HepG2 (cell line): ENCODE measurements around the gene CHADL. TPM values are rescaled to one million over a fixed set of nuclear protein-coding genes. Genes with fewer than 3 reads are reported as not detected.

Source experiments
- HNRNPLL ChIP-seq: fragments of 200-400 bp; formaldehyde crosslinking; IDR thresholded peaks from 2 replicates; pipeline ENCODE4 v1.6.1; 2017; ENCODE audit warnings: mild to moderate bottlenecking, low read depth, low read length; ENCODE audit not compliant: poor library complexity, severe bottlenecking
- KLF16 ChIP-seq, 2 experiments: sonication (generic) in 1 of 2; formaldehyde crosslinking in 1 of 2; IDR thresholded peaks; 2 replicates each; pipeline versions ENCODE4 v1.6.1 to v1.8.0; 2016 to 2023; ENCODE audit warnings: missing genetic modification reagents in 2 of 2, missing compliant biosample characterization in 1 of 2
- MATR3 ChIP-seq: sonication (generic); formaldehyde crosslinking; IDR thresholded peaks from 2 replicates; pipeline ENCODE4 v1.4.0; 2020; ENCODE audit warnings: missing genetic modification reagents
- MED1 ChIP-seq: sonication (generic); formaldehyde crosslinking; IDR thresholded peaks from 2 replicates; pipeline ENCODE4 v1.4.0; 2020; ENCODE audit warnings: missing genetic modification reagents
- NR2F2 ChIP-seq: IDR thresholded peaks from 2 replicates; pipeline ENCODE4 v1.6.1; 2012; ENCODE audit warnings: low read depth, inconsistent platforms, borderline replicate concordance
- SETDB1 ChIP-seq: sonication (generic); formaldehyde crosslinking; IDR thresholded peaks from 2 replicates; pipeline ENCODE4 v1.5.1; 2020; ENCODE audit warnings: missing genetic modification reagents, mild to moderate bottlenecking, borderline replicate concordance
- SIX4 ChIP-seq: sonication (generic); formaldehyde crosslinking; IDR thresholded peaks from 2 replicates; pipeline ENCODE4 v1.4.0; 2020; ENCODE audit warnings: missing genetic modification reagents
- ZFP62 ChIP-seq: sonication (generic); formaldehyde crosslinking; IDR thresholded peaks from 2 replicates; pipeline ENCODE4 v1.4.0; 2020; ENCODE audit warnings: missing genetic modification reagents
- ZNF142 ChIP-seq: sonication (generic); formaldehyde crosslinking; IDR thresholded peaks from 2 replicates; pipeline ENCODE4 v1.4.0; 2020; ENCODE audit warnings: missing genetic modification reagents
- ZNF460 ChIP-seq: sonication (generic); formaldehyde crosslinking; IDR thresholded peaks from 2 replicates; pipeline ENCODE4 v1.5.1; 2020; ENCODE audit warnings: missing genetic modification reagents, mild to moderate bottlenecking, borderline replicate concordance
- ZNF790 ChIP-seq: sonication (generic); formaldehyde crosslinking; IDR thresholded peaks from 2 replicates; pipeline ENCODE4 v1.8.0; 2022; ENCODE audit warnings: missing genetic modification reagents, mild to moderate bottlenecking, borderline replicate concordance
- polyA plus RNA-seq, 8 experiments: library from polyadenylated mRNA; depleted of rRNA in 3 of 8; stranded (reverse) in 7 of 8; unstranded in 1 of 8; fragments of >200 nt; fragmentation: Illumina TruSeq in 4 of 8; extraction: Trizol in 4 of 8; gene quantifications; 2 replicates each; pipeline versions ENCODE4 v1.2.1 to v1.2.3, GENCODE V29; 2011 to 2016; ENCODE audit warnings: low read depth in 4 of 8, missing spikeins in 1 of 8, mixed read lengths in 1 of 8; ENCODE audit not compliant: insufficient read depth in 1 of 8
- total RNA-seq, 5 experiments: library from RNA; depleted of rRNA; stranded (reverse); fragments of >200 nt; fragmentation: Illumina TruSeq; extraction: Trizol; gene quantifications; 2 replicates each; pipeline ENCODE4 v1.2.3, GENCODE V29; 2016; ENCODE audit warnings: low read depth in 1 of 5
- TF ChIP-seq, protein P1 (sequence below): IDR thresholded peaks from 2 replicates; pipeline ENCODE4 v1.6.1; 2018; ENCODE audit warnings: missing genetic modification reagents
- TF ChIP-seq, protein P2 (sequence below): sonication (generic); formaldehyde crosslinking; IDR thresholded peaks from 2 replicates; pipeline ENCODE4 v1.4.0; 2020; ENCODE audit warnings: missing genetic modification reagents, borderline replicate concordance
- TF ChIP-seq, protein P3 (sequence below): IDR thresholded peaks from 2 replicates; pipeline ENCODE4 v1.6.1; 2016; ENCODE audit warnings: missing compliant biosample characterization, missing genetic modification reagents, borderline replicate concordance

CHADL gene
- total and polyA plus RNA-seq, 2 of the 13 experiments (the other 11 are each of a cell fraction or from before 2014, with no cell fraction given): 2.8 to 8.1 TPM

DNA sequence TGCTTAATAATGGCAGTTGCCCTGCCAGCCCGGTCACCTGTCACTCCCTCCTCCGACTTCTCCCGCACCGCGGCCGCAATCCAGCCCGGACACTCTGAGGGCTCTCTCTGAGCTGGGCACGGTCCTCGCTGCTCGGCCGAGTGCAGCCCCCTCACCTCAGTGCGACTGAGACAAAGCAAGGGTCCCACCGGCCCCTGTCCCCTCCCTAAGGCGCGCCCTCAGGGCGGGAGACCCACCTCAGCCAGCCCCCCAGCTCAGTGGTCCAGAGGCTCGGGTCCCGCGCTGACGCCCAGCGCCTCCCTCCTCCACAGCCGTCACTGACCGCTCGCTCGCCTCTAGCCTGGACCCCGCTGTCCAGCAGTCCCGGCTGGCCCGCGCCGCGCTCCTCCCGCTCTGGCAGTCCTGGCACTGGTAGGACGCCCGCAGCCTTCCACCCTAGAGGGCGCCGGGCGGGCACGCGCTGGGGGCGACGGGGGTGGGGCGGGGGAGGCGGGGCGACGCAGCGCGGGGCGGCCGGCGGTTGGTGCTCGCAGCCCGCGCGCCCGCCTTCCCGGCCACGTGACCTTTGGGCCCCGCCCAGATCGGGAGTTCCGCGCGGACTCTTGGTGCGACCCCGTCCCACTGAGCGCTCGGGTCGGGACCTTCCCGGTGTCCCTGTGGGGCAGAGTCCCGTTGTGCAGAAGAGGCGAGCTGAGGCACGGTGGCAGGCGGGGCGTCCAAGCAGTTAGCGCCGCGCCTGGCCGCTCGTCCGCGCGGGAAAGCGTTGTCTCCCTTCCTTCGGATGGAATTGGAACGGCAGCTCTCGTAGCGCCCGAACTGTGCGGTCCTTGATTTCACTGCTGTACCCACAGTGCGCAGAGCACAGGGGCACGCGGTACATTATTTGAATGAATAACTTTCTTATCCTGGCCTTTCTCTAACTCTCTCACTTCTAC lies 43.4 kb downstream of the CHADL start (continued):
- TF ChIP-seq, protein P1, sequence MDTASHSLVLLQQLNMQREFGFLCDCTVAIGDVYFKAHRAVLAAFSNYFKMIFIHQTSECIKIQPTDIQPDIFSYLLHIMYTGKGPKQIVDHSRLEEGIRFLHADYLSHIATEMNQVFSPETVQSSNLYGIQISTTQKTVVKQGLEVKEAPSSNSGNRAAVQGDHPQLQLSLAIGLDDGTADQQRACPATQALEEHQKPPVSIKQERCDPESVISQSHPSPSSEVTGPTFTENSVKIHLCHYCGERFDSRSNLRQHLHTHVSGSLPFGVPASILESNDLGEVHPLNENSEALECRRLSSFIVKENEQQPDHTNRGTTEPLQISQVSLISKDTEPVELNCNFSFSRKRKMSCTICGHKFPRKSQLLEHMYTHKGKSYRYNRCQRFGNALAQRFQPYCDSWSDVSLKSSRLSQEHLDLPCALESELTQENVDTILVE: no peak
- TF ChIP-seq SETDB1 (CRISPR knock-in tag) (no peak), HNRNPLL (peak; percentile 81), MATR3 (CRISPR knock-in tag) (no peak), KLF16 (CRISPR knock-in tag; IDR thresholded peaks at IDR 0.05) (no peak), ZNF142 (CRISPR knock-in tag) (no peak), NR2F2 (no peak), MED1 (CRISPR knock-in tag) (peak; percentile 20; the same call in 1 of the 2 replicates), ZNF460 (CRISPR knock-in tag) (no peak), SIX4 (CRISPR knock-in tag) (peak; percentile 55; the same call in 1 of the 2 replicates), ZFP62 (CRISPR knock-in tag) (no peak), ZNF790 (no peak)
- TF ChIP-seq, protein P2, sequence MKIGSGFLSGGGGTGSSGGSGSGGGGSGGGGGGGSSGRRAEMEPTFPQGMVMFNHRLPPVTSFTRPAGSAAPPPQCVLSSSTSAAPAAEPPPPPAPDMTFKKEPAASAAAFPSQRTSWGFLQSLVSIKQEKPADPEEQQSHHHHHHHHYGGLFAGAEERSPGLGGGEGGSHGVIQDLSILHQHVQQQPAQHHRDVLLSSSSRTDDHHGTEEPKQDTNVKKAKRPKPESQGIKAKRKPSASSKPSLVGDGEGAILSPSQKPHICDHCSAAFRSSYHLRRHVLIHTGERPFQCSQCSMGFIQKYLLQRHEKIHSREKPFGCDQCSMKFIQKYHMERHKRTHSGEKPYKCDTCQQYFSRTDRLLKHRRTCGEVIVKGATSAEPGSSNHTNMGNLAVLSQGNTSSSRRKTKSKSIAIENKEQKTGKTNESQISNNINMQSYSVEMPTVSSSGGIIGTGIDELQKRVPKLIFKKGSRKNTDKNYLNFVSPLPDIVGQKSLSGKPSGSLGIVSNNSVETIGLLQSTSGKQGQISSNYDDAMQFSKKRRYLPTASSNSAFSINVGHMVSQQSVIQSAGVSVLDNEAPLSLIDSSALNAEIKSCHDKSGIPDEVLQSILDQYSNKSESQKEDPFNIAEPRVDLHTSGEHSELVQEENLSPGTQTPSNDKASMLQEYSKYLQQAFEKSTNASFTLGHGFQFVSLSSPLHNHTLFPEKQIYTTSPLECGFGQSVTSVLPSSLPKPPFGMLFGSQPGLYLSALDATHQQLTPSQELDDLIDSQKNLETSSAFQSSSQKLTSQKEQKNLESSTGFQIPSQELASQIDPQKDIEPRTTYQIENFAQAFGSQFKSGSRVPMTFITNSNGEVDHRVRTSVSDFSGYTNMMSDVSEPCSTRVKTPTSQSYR (CRISPR knock-in tag): no peak
- TF ChIP-seq, protein P3, sequence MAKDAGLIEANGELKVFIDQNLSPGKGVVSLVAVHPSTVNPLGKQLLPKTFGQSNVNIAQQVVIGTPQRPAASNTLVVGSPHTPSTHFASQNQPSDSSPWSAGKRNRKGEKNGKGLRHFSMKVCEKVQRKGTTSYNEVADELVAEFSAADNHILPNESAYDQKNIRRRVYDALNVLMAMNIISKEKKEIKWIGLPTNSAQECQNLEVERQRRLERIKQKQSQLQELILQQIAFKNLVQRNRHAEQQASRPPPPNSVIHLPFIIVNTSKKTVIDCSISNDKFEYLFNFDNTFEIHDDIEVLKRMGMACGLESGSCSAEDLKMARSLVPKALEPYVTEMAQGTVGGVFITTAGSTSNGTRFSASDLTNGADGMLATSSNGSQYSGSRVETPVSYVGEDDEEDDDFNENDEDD (CRISPR knock-in tag): peak; percentile 85; the same call in 1 of the 2 replicates
